ENCODE results near the gene DEFB123. TPM values are rescaled to one million over a fixed set of nuclear protein-coding genes. Genes with fewer than 3 reads are reported as not detected.

DEFB123 gene
- not detected in 2 replicates for total RNA-seq
- long read RNA-seq, result 0 reads

GRCh38 chr20:31440012-31440659 is at the start of gene DEFB123:
DEFB123 (plus strand) TSS chr20:31440632; CDS start chr20:31440699, 67 bp downstream.
- Mint-ChIP-seq H3K9me3 (ENCODE audit: low read depth) (peaks cover 70% of the 10 kb centered on the region), H3K27ac (no peak within 1 kb of the TSS), H3K36me3 (ENCODE audit: insufficient read depth) (peaks cover 2% of the 10 kb centered on the region), H3K27me3 (no peaks in the 10 kb centered on the region), H3K4me1 (ENCODE audit: low read depth) (no peaks in the 10 kb centered on the region), H3K4me3 (ENCODE audit: low read depth) (no peak within 1 kb of the TSS)
- TF ChIP-seq CTCF (IDR thresholded peaks at IDR 0.05; ENCODE audit: unreplicated experiment), result no peak
- DNase-seq (ENCODE audit: low spot score, unreplicated experiment), result no peak

GRCh38 chr20:31392836-31393235 is 47.6 kb upstream of the DEFB123 start:
- peaks cover 7% of the 10 kb centered on the region for H3K36me3 Mint-ChIP-seq (ENCODE audit: insufficient read depth)
- no peak overlapping the region for H3K4me3 Mint-ChIP-seq (ENCODE audit: low read depth)
- no peak for DNase-seq (ENCODE audit: low spot score, unreplicated experiment)
- H3K27ac Mint-ChIP-seq, result no peak overlapping the region
- peaks cover 71% of the 10 kb centered on the region for H3K9me3 Mint-ChIP-seq (ENCODE audit: low read depth)
- no peaks in the 10 kb centered on the region for H3K4me1 Mint-ChIP-seq (ENCODE audit: low read depth)
- no peak for TF ChIP-seq CTCF (IDR thresholded peaks at IDR 0.05; ENCODE audit: unreplicated experiment)
- no peaks in the 10 kb centered on the region for H3K27me3 Mint-ChIP-seq

- no peak overlapping the region for H3K4me3 Mint-ChIP-seq (ENCODE audit: low read depth)
- no peaks in the 10 kb centered on the region for H3K27me3 Mint-ChIP-seq
- H3K36me3 Mint-ChIP-seq (ENCODE audit: insufficient read depth), result peaks cover 8% of the 10 kb centered on the region
- no peak for DNase-seq (ENCODE audit: low spot score, unreplicated experiment)
- H3K27ac Mint-ChIP-seq, result no peak overlapping the region
- TF ChIP-seq CTCF (IDR thresholded peaks at IDR 0.05; ENCODE audit: unreplicated experiment), result no peak
- H3K4me1 Mint-ChIP-seq (ENCODE audit: low read depth), result no peaks in the 10 kb centered on the region
- peaks cover 65% of the 10 kb centered on the region for H3K9me3 Mint-ChIP-seq (ENCODE audit: low read depth)
These were observed 45.5 kb upstream of the DEFB123 start for GRCh38 chr20:31394900-31395299.

- H3K9me3 Mint-ChIP-seq (ENCODE audit: low read depth), result peaks cover 42% of the 10 kb centered on the region
- no peaks in the 10 kb centered on the region for H3K27me3 Mint-ChIP-seq
- H3K27ac Mint-ChIP-seq, result no peak overlapping the region
- no peaks in the 10 kb centered on the region for H3K4me1 Mint-ChIP-seq (ENCODE audit: low read depth)
- no peak for DNase-seq (ENCODE audit: low spot score, unreplicated experiment)
- no peak overlapping the region for H3K4me3 Mint-ChIP-seq (ENCODE audit: low read depth)
- TF ChIP-seq CTCF (IDR thresholded peaks at IDR 0.05; ENCODE audit: unreplicated experiment), result no peak
- peaks cover 7% of the 10 kb centered on the region for H3K36me3 Mint-ChIP-seq (ENCODE audit: insufficient read depth)
These were observed 36.5 kb upstream of the DEFB123 start for GRCh38 chr20:31403886-31404285.

GRCh38 chr20:31406115-31406514 is 34.3 kb upstream of the DEFB123 start, which contains the start of gene DEFB121:
DEFB121 (minus strand) TSS chr20:31406215; CDS start chr20:31406152, 63 bp downstream.
- Mint-ChIP-seq H3K36me3 (ENCODE audit: insufficient read depth) (peaks cover 5% of the 10 kb centered on the region), H3K4me1 (ENCODE audit: low read depth) (no peaks in the 10 kb centered on the region), H3K4me3 (ENCODE audit: low read depth) (no peak within 1 kb of the TSS), H3K27ac (no peak within 1 kb of the TSS), H3K9me3 (ENCODE audit: low read depth) (peaks cover 49% of the 10 kb centered on the region), H3K27me3 (no peaks in the 10 kb centered on the region)
- DNase-seq (ENCODE audit: low spot score, unreplicated experiment), result no peak
- TF ChIP-seq CTCF (IDR thresholded peaks at IDR 0.05; ENCODE audit: unreplicated experiment), result no peak

All from progenitor cell of endocrine pancreas (in vitro differentiated cells).